H9 (cell line): ENCODE data around the gene NEDD4L. TPM values are rescaled to one million over a fixed set of nuclear protein-coding genes. Genes with fewer than 3 reads are reported as not detected.

Experiments
- DNase-seq: peaks from one replicate; pipeline ENCODE4 v3.0.0-alpha.2; 2017
- H2AFZ ChIP-seq: one replicate; pipeline ENCODE4 v1.6.1; 2013; ENCODE audit warnings: mild to moderate bottlenecking, low read length, control low read depth, moderate library complexity
- H2AK5ac ChIP-seq: 2 replicates; pipeline ENCODE4 v1.6.1; 2013; ENCODE audit warnings: low read length, control low read depth, mixed read lengths; ENCODE audit not compliant: insufficient read length
- H2BK120ac ChIP-seq: one replicate; pipeline ENCODE4 v1.6.1; 2013; ENCODE audit warnings: low read depth, mild to moderate bottlenecking, low read length, control low read depth, inconsistent platforms; ENCODE audit not compliant: poor library complexity, severe bottlenecking
- H2BK12ac ChIP-seq: 2 replicates; pipeline ENCODE4 v1.6.1; 2013; ENCODE audit warnings: low read length, control low read depth, mixed read lengths, low read depth; ENCODE audit not compliant: insufficient read length
- H2BK15ac ChIP-seq: 2 replicates; pipeline ENCODE4 v1.6.1; 2013; ENCODE audit warnings: low read depth, low read length, control low read depth
- H2BK20ac ChIP-seq: one replicate; pipeline ENCODE4 v1.6.1; 2013; ENCODE audit warnings: low read depth, mild to moderate bottlenecking, low read length, control low read depth, inconsistent platforms; ENCODE audit not compliant: poor library complexity, severe bottlenecking
- H2BK5ac ChIP-seq: 2 replicates; pipeline ENCODE4 v1.6.1; 2013; ENCODE audit warnings: low read length, control low read depth, mixed read lengths; ENCODE audit not compliant: insufficient read length
- H3K14ac ChIP-seq: 2 replicates; pipeline ENCODE4 v1.6.1; 2013; ENCODE audit warnings: low read length, control low read depth; ENCODE audit not compliant: insufficient read depth
- H3K18ac ChIP-seq: 2 replicates; pipeline ENCODE4 v1.6.1; 2013; ENCODE audit warnings: low read depth, mild to moderate bottlenecking, mixed read lengths, low read length, control low read depth; ENCODE audit not compliant: insufficient read length
- H3K23ac ChIP-seq: 2 replicates; pipeline ENCODE4 v1.6.1; 2013; ENCODE audit warnings: low read length, control low read depth, mixed read lengths, low read depth; ENCODE audit not compliant: insufficient read length
- H3K23me2 ChIP-seq: 2 replicates; pipeline ENCODE4 v1.6.1; 2013; ENCODE audit warnings: low read depth, mild to moderate bottlenecking, mixed read lengths, low read length, control low read depth; ENCODE audit not compliant: insufficient read length, poor library complexity, severe bottlenecking
- H3K27ac ChIP-seq: 2 replicates; pipeline ENCODE4 v1.5.1; 2013; ENCODE audit warnings: low read length, control low read depth, mixed read lengths, low read depth; ENCODE audit not compliant: insufficient read length
- H3K27me3 ChIP-seq: 2 replicates; pipeline ENCODE4 v1.6.1; 2013; ENCODE audit warnings: low read length, control low read depth, inconsistent platforms; ENCODE audit not compliant: insufficient read depth
- H3K4ac ChIP-seq: 2 replicates; pipeline ENCODE4 v1.6.1; 2013; ENCODE audit warnings: low read depth, mild to moderate bottlenecking, control low read depth, inconsistent platforms, low read length, moderate library complexity
- H3K4me1 ChIP-seq: 2 replicates; pipeline ENCODE4 v1.6.1; 2013; ENCODE audit warnings: low read length, control low read depth, inconsistent platforms; ENCODE audit not compliant: insufficient read depth
- H3K4me2 ChIP-seq: 2 replicates; pipeline ENCODE4 v1.6.1; 2013; ENCODE audit warnings: low read length, control low read depth, mixed read lengths; ENCODE audit not compliant: insufficient read length, insufficient read depth
- H3K56ac ChIP-seq: 2 replicates; pipeline ENCODE4 v1.6.1; 2013; ENCODE audit warnings: low read depth, mild to moderate bottlenecking, mixed read lengths, low read length, control low read depth; ENCODE audit not compliant: insufficient read length
- H3K79me1 ChIP-seq: 2 replicates; pipeline ENCODE4 v1.6.1; 2013; ENCODE audit warnings: low read depth, mild to moderate bottlenecking, moderate library complexity, low read length, control low read depth, inconsistent platforms; ENCODE audit not compliant: insufficient read depth, poor library complexity, severe bottlenecking
- H3K79me2 ChIP-seq: 2 replicates; pipeline ENCODE4 v1.6.1; 2013; ENCODE audit warnings: low read length, control low read depth, inconsistent platforms; ENCODE audit not compliant: insufficient read depth
- H3K9ac ChIP-seq: 2 replicates; pipeline ENCODE4 v1.6.1; 2013; ENCODE audit warnings: low read length, control low read depth, mixed read lengths; ENCODE audit not compliant: insufficient read length; ENCODE audit errors: extremely low read depth
- H3K9me3 ChIP-seq: one replicate; pipeline ENCODE4 v1.6.1; 2013; ENCODE audit warnings: low read depth, low read length, inconsistent platforms; ENCODE audit not compliant: control insufficient read depth
- H3T11ph ChIP-seq: one replicate; pipeline ENCODE4 v1.6.1; 2013; ENCODE audit warnings: mild to moderate bottlenecking, low read length, control low read depth, inconsistent platforms
- H4K20me1 ChIP-seq: one replicate; pipeline ENCODE4 v1.6.1; 2013; ENCODE audit not compliant: control insufficient read depth, insufficient read length, insufficient read depth
- H4K5ac ChIP-seq: 2 replicates; pipeline ENCODE4 v1.6.1; 2013; ENCODE audit warnings: low read depth, mild to moderate bottlenecking, mixed read lengths, low read length, control low read depth; ENCODE audit not compliant: insufficient read length
- H4K8ac ChIP-seq: replicated peaks from 2 replicates; pipeline ENCODE4 v1.6.1; 2013; ENCODE audit warnings: low read length, control low read depth, mixed read lengths, low read depth; ENCODE audit not compliant: insufficient read length
- H4K91ac ChIP-seq: 2 replicates; pipeline ENCODE4 v1.6.1; 2013; ENCODE audit warnings: low read depth, mild to moderate bottlenecking, moderate library complexity, mixed read lengths, low read length, control low read depth; ENCODE audit not compliant: insufficient read length
- H3K27ac Mint-ChIP-seq, 3 experiments: 2 replicates in 2 of 3; 3 replicates in 1 of 3; pipeline ENCODE4 v1.8.0; 2020 to 2021; ENCODE audit warnings: mixed read lengths in 3 of 3, mild to moderate bottlenecking in 1 of 3, moderate library complexity in 1 of 3
- H3K27me3 Mint-ChIP-seq: 2 replicates; pipeline ENCODE4 v1.8.0; 2021; ENCODE audit warnings: low read depth, mild to moderate bottlenecking, moderate library complexity, mixed read lengths
- H3K36me3 Mint-ChIP-seq, 3 experiments: 2 replicates in 2 of 3; 3 replicates in 1 of 3; pipeline ENCODE4 v1.8.0; 2020 to 2021; ENCODE audit warnings: low read depth in 3 of 3, mixed read lengths in 3 of 3; ENCODE audit not compliant: insufficient read depth in 1 of 3
- H3K4me1 Mint-ChIP-seq, 2 experiments: 2 replicates each; pipeline ENCODE4 v1.8.0; 2020; ENCODE audit warnings: mixed read lengths in 2 of 2
- H3K4me3 Mint-ChIP-seq, 2 experiments: 2 replicates in 1 of 2; 3 replicates in 1 of 2; pipeline ENCODE4 v1.8.0; 2020 to 2021; ENCODE audit warnings: mild to moderate bottlenecking in 2 of 2, mixed read lengths in 2 of 2, moderate library complexity in 1 of 2
- H3K9me3 Mint-ChIP-seq, 2 experiments: 2 replicates in 1 of 2; 3 replicates in 1 of 2; pipeline ENCODE4 v1.8.0; 2020; ENCODE audit warnings: mild to moderate bottlenecking in 2 of 2, mixed read lengths in 2 of 2, moderate library complexity in 1 of 2
- WGBS: extraction: QIAGEN DNeasy Blood & Tissue Kit; methylation state at CpG from one replicate; pipeline ENCODE4 v1.1.7; 2013; ENCODE audit warnings: missing lambda C conversion rate, low lambda C conversion rate, mixed read lengths; ENCODE audit not compliant: insufficient read length; ENCODE audit errors: extremely low coverage; 5-methylcytosine and 5-hydroxymethylcytosine counted together
- total RNA-seq: library from RNA; stranded (reverse); gene quantifications from 2 replicates; pipeline ENCODE4 v1.2.1, GENCODE V29; 2021
- TF ChIP-seq, protein P1 (sequence below): fragments of 200-600 bp; sonication (generic); conservative IDR thresholded peaks from 3 replicates; pipeline ENCODE4 v1.8.0; 2021; ENCODE audit warnings: antibody characterized with exemption, mild to moderate bottlenecking

Gene NEDD4L
- total RNA-seq, 1 experiment from 2014 or later: 76.3 TPM

GRCh38 chr18:58364876-58365528 lies 321.0 kb downstream of the NEDD4L start:
- Histone ChIP-seq H3K4ac (no peak overlapping the region), H2BK5ac (no peak overlapping the region), H3K4me2 (no peak overlapping the region), H3K4me1 (no peaks in the 10 kb centered on the region), H3K56ac (no peak overlapping the region), H2BK120ac (no peak overlapping the region), H4K8ac (no peak overlapping the region), H3K23ac (no peak overlapping the region), H2AK5ac (no peak overlapping the region), H3K27ac (no peak overlapping the region), H2BK12ac (no peak overlapping the region), H3K14ac (no peak overlapping the region), H3T11ph (no peak overlapping the region), H4K20me1 (no peaks in the 10 kb centered on the region), H4K91ac (no peak overlapping the region), H3K9me3 (no peaks in the 10 kb centered on the region), H3K18ac (no peak overlapping the region), H4K5ac (no peak overlapping the region), H2BK15ac (no peak overlapping the region), H3K79me1 (no peaks in the 10 kb centered on the region), H2AFZ (no peak overlapping the region), H3K27me3 (no peaks in the 10 kb centered on the region), H2BK20ac (no peak overlapping the region), H3K79me2 (no peaks in the 10 kb centered on the region), H3K23me2 (no peaks in the 10 kb centered on the region), H3K9ac (no peak overlapping the region)
- DNase-seq: no peak
- peaks cover 14 to 24% of the 10 kb centered on the region in 2 experiments for H3K4me1 Mint-ChIP-seq
- TF ChIP-seq, protein P1, sequence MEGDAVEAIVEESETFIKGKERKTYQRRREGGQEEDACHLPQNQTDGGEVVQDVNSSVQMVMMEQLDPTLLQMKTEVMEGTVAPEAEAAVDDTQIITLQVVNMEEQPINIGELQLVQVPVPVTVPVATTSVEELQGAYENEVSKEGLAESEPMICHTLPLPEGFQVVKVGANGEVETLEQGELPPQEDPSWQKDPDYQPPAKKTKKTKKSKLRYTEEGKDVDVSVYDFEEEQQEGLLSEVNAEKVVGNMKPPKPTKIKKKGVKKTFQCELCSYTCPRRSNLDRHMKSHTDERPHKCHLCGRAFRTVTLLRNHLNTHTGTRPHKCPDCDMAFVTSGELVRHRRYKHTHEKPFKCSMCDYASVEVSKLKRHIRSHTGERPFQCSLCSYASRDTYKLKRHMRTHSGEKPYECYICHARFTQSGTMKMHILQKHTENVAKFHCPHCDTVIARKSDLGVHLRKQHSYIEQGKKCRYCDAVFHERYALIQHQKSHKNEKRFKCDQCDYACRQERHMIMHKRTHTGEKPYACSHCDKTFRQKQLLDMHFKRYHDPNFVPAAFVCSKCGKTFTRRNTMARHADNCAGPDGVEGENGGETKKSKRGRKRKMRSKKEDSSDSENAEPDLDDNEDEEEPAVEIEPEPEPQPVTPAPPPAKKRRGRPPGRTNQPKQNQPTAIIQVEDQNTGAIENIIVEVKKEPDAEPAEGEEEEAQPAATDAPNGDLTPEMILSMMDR: peak; percentile 27; the same call in 1 of the 3 replicates
- H3K27ac Mint-ChIP-seq: no peak overlapping the region
- no peaks in the 10 kb centered on the region for H3K27me3 Mint-ChIP-seq
- H3K36me3 Mint-ChIP-seq: peaks cover 10 to 49% (median 25%) of the 10 kb centered on the region in 3 experiments; a peak in 6 of 7 replicates
- no peaks in the 10 kb centered on the region for H3K9me3 Mint-ChIP-seq
- no peak overlapping the region for H3K4me3 Mint-ChIP-seq
- no CpG with 5 or more reads among the region's 7 CpGs for WGBS
